Loucy (cell line): ENCODE measurements around the gene BCAS3.

ENCODE experiments used
- CTCF ChIP-seq: fragments of 200-600 bp; sonication (generic); conservative IDR thresholded peaks from 2 replicates; pipeline ENCODE4 v1.5.1; 2014; ENCODE audit warnings: mild to moderate bottlenecking, antibody characterized with exemption, low read length
- EZH2phosphoT487 ChIP-seq: fragments of 200-600 bp; IDR thresholded peaks from 2 replicates; pipeline ENCODE4 v1.6.1; 2018; ENCODE audit warnings: antibody characterized with exemption, mild to moderate bottlenecking, moderate library complexity, borderline replicate concordance

- no peak for TF ChIP-seq CTCF
- TF ChIP-seq EZH2phosphoT487: no peak
Measured at GRCh38 chr17:61276806-61277205, 599.2 kb downstream of the BCAS3 start.
